Prostate gland (tissue), 2 donors: ENCODE measurements around the gene FNDC3B.

Experiments used
- CTCF ChIP-seq, 4 experiments: fragments of 200-600 bp in 2 of 4; fragments of 450-650 bp in 2 of 4; sonication (generic) in 2 of 4; IDR thresholded peaks; 1 replicate in 3 of 4; 2 replicates in 1 of 4; pipeline ENCODE4 v1.5.1; 2016 to 2019; ENCODE audit warnings: antibody characterized with exemption in 4 of 4, mild to moderate bottlenecking in 2 of 4, moderate library complexity in 2 of 4
- POLR2A ChIP-seq: fragments of 450-650 bp; IDR thresholded peaks from one replicate; pipeline ENCODE4 v1.6.1; 2016; ENCODE audit warnings: antibody characterized with exemption, mild to moderate bottlenecking
- POLR2AphosphoS5 ChIP-seq: sonication (generic); formaldehyde crosslinking; IDR thresholded peaks from one replicate; pipeline ENCODE4 v1.6.1; 2017; ENCODE audit warnings: antibody characterized with exemption

- TF ChIP-seq CTCF (IDR thresholded peaks at IDR 0.05) (no peak), POLR2A (no peak), POLR2AphosphoS5 (no peak)
Measured at GRCh38 chr3:172115787-172116186, 76.4 kb downstream of the FNDC3B start.
